Measurements from ENCODE around the gene ADISSP.
A peak's percentile ranks its signal among the peaks of the same experiment; 100 is the strongest.

The ADISSP gene

DNA sequence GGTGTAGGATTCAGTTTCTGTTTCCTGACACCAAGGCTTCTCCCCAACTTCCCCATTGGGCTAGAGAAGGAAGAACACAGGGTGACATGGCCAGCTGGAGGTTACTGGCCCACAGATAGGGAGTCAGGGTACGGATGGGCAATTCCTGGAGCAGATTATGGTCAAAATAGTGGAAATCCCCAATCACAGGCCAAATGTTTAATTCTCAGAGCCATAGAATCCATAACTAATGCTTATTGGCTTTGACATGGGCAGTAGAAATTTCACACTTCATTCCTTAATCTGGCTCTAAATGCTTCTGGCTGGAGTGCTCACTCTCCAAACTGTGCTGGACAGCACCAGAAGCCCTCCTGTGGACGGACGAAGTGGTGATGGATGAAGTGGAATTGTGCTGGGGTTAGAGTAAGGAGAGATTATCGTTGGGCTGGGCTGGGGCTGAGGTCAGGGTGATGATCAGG lies 56.0 kb downstream of the ADISSP start:
- no peak for DNase-seq

DNA sequence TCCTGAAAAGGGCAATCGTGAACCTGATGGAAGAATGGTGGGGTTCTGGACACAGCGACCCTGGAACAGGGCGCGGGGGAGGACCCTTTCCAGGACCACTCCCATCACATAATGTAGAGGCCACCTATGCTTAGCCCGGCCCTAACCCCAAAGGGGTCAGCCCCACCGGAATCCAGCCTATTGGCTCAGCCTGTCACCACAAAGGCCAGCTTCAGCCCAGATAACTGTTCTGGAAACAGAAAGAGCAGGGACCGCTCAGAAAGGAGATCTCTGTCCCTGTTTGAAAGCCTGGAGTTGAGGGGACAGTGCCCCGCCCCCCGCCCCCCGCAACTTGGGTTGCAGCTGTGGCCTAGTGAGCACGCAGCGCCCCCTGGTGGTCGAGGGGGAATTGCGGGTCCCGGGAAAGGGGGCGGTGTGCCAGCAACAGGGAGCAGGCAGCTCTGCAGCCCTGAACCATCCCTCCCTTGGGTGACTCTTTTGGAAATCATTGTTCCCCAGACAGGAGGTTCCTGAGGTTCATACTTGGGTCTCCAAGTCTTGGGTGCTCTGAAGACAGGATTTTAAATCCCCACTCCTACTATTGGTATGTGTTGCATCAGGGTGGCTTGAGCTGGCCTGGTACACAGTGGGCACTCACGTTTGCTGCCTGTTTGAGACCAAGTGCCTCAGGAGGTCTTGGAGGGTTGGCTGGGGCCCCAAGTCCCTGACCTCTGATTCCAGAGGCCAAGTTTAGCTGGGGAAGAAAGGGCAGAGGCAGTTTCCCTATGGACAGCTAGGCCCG lies 56.7 kb downstream of the ADISSP start:
- DNase-seq: peak; percentile 53

DNA sequence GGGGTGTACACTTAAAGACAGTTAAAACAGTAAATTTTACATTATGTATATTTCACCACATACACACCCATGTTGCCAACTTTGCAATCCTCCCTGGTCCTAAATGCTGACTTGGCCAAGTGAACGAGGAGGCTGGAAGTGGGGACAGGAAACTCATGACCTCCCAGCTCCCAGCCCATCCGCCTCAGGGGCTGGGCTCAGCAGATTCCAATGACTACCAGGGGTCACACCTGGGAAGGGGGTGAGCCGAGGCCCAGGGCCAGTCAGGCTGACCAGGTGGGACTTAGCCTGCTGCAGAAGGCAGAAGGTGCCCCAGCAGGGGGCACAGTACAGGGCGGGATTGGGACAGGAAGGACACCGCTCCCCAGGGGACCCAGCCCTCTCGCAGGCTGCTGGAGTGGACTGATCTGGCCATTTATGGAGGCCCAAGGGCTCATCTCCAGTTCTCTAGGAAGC lies 57.5 kb downstream of the ADISSP start:
- no peak for DNase-seq

DNA sequence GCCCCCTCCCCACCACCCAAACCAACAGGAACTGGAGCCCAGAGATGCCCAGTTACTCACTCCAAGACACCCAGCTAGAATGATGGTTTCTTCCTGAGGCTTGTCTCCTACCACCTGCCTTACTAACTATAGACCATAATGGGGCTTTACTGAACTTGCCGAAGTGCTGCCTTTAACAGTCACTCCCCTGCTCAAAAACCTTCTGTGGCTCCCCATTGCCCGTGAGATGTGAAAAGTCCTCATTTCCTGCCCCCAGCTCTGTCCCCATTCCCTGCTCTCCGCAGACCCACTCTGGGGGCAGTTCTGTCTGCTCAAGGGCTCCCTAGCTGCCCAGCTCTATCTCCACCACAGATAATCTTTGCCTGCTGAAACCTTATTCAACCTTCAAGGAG lies 60.0 kb downstream of the ADISSP start:
- DNase-seq: no peak

DNA sequence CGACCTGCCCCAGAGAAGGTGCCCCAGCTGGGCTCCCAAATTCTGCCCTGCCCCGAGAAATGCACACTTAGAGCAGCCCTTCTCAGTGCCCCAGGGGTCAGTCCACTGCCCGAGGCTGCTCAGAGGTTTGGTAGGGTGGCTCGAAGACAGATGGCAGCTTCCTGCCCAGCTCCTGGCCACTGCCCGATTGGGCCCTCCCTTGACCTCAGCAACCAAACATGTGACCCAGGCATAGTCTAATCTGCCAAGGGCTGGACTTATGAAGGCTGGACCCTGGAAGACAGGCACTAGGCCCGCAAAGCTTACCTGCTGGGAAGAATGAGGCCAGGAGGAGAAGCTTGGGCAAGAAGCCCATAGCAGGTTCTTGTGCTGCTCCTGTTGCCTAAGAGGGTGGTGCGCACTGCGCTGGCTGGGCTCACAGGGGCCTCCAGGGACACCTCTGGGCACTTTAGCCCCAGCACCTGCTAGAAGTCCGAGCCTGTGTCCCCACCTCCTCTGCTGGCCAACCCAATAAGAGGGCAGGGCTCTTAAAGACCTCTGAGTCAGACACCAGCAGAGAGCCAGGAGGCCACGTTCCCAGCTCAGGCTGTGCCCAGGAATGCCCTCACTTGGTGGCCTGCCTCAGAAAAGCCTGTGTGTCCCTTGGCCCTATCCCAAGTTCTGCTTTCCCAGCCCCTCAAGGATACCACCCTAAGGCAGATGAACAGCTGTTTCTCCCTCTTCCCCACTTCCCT lies 60.6 kb downstream of the ADISSP start:
- DNase-seq: no peak

DNA sequence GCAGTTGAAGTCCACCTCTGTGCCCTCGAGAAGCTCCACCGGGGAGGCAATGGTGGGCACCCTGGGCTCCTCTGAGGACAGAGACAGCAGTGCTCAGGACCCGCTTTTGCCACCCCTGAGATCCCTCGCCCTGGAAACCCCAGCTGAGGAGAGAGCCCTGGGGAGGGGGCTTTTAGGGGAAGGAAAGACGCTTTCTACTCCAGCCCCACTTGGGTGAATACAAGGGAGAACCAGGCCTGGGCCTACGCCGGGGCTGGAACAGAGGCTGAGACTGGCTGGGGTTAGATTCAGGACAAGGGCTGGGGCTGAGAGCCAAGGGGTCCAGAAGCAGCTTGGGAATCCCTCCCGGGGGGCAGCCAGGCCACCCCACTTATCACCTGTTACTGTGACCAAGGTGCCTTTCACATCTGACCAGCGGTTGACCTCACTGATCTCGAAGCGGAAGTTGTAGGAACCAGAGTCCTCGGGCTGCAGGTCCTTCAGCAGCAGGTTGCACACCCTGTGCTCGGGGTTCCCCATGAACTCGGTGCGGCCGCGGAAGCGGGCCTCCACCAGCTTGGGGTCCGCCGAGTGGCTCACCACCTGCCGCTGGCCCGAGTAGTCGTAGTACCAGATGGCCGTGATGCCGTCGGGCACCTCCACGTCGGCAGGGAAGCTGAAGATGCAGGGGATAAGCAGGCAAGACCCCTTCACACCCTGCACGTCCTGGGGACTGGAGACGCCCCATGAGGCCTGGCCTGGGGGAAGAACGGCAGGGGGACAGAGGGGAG lies 61.4 kb downstream of the ADISSP start:
- no peak for DNase-seq

DNA sequence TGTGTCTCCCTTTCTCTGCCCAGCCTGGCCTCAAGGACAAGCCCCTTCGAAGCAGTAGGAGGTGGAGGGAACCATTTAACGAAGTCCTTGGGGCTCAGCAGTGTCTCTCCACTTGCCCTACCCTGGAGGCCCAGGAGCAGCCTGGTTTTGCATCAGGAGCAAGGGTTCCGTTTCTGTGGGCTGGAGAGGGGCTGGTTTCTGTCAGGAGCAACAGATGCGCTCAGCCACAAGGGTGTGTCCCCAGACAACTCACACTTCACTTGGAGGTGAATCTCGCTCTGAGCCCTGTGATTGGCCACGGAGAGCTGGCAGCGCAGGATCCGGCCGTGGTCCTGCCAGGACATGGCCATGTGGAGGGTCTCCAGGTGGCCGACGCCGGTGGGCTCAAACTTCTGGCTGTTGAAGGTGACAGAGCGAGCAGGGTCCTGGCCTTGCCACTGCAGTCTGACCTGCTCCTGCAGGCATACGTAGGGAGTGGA lies 62.0 kb downstream of the ADISSP start:
- no peak for DNase-seq

DNA sequence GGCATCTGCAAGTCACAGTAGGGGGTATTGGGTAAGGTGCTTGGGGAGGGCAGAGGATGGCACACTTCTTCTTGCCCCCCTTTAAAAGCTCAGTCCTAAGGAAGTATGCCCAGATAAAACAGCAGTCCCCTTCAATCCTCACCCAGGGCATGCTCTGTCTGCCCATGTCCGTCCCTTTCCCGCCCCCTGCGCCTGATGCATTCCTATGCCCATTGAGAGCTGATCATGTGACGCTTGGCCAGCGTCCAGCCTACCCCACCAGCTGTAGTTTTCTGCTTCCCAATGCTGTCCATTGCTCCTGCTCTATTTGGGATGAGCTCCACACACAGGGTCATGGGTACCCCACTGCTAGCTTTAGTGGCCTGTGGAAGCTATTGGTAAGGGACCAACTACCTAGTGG lies 63.5 kb downstream of the ADISSP start:
- no peak for DNase-seq
